Sigmoid colon (tissue), 4 donors: Measurements from ENCODE around the gene ZNF888.

Experiments used
- CTCF ChIP-seq, 4 experiments: fragments of 450-650 bp in 3 of 4; fragments of 200-600 bp in 1 of 4; IDR thresholded peaks; one replicate each; pipeline ENCODE4 v1.5.1; 2016 to 2019; ENCODE audit warnings: antibody characterized with exemption in 4 of 4, mild to moderate bottlenecking in 3 of 4, moderate library complexity in 2 of 4
- POLR2A ChIP-seq, 2 donors: fragments of 450-650 bp; IDR thresholded peaks; one replicate each; pipeline ENCODE4 v1.6.1; 2016; ENCODE audit warnings: antibody characterized with exemption in 2 of 2, mild to moderate bottlenecking in 2 of 2, moderate library complexity in 2 of 2
- POLR2AphosphoS5 ChIP-seq, 4 donors: sonication (generic); formaldehyde crosslinking; IDR thresholded peaks; one replicate each; pipeline ENCODE4 v1.6.1; 2017; ENCODE audit warnings: antibody characterized with exemption in 4 of 4

- TF ChIP-seq CTCF (IDR thresholded peaks at IDR 0.05) (no peak), POLR2AphosphoS5 (IDR thresholded peaks at IDR 0.05) (no peak), POLR2A (IDR thresholded peaks at IDR 0.05) (no peak)
Measured at GRCh38 chr19:52943884-52944643, 20.8 kb upstream of the ZNF888 start.
